NCI-H187 (cell line): ENCODE data around the gene OBSCN.

Source experiments
- DNase-seq, 2 experiments: peaks; one replicate each; lab custom pipeline; 2025; lab: John Stamatoyannopoulos, UW

Gene OBSCN

DNA sequence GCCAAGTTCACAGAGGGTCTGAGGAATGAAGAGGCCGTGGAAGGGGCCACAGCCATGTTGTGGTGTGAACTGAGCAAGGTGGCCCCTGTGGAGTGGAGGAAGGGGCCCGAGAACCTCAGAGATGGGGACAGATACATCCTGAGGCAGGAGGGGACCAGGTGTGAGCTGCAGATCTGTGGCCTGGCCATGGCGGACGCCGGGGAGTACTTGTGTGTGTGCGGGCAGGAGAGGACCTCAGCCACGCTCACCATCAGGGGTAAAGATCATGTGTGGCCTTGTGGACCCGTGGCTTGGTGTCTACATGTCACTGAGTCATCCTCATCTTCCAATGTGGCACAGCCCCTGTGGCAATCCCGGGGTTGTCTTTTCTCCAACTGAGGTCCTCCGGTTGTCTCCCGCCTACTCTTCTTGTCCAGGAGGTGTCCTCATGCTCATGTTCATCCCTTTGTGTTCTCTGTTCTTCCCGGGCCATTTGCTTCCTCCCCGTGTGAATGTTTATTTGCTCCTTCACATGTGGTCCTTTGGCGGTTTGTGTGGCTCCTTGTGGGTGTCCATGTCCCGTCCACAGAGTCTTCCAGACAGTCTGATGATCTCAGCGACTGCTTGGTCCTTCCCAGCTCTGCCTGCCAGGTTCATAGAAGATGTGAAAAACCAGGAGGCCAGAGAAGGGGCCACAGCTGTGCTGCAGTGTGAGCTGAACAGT is 84.2 kb downstream of the OBSCN start:
- no peak for DNase-seq

DNA sequence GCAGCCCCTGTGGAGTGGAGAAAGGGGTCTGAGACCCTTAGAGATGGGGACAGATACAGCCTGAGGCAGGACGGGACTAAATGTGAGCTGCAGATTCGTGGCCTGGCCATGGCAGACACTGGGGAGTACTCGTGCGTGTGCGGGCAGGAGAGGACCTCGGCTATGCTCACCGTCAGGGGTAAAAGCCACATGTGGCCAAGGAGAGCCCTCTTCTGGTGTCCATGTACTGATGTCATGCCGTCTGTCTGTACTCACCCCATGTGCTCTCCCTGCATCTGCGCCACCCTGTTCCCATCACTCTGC is 84.7 kb downstream of the OBSCN start:
- DNase-seq, result no peak

DNA sequence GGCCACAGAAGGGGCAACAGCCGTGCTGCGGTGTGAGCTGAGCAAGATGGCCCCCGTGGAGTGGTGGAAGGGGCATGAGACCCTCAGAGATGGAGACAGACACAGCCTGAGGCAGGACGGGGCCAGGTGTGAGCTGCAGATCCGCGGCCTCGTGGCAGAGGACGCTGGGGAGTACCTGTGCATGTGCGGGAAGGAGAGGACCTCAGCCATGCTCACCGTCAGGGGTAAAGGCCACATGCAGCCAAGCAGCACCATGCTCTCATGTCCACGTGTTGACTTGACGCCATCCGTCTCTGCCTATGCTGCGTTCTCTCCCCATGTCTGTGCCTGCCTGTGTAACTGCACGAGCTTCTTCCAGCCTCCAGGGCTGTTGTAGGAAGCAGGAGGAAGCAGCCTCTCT is 85.5 kb downstream of the OBSCN start:
- no peak for DNase-seq

DNA sequence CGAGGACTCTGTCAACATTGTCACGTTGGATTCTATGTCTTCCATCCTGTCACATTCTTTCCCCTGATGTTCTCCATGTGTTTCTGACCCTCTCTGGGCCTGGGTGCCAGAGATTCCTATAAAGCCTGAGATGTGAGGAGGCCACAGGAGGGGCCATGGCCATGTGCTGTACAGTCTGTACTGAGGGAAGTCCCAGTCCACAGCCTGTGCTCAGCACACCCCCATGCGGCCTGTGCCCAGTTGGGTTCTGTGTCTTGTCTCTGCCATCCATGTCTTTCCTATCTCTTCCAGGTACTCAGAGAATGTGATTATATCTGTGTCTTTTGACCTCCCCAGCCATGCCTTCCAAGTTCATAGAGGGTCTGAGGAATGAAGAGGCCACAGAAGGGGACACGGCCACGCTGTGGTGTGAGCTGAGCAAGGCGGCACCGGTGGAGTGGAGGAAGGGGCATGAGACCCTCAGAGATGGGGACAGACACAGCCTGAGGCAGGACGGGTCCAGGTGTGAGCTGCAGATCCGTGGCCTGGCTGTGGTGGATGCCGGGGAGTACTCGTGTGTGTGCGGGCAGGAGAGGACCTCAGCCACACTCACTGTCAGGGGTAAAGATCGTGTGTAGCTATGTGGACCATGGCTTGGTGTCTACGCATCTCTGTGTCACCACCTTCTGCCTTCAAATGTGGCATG is 86.1 kb downstream of the OBSCN start:
- no peak for DNase-seq

DNA sequence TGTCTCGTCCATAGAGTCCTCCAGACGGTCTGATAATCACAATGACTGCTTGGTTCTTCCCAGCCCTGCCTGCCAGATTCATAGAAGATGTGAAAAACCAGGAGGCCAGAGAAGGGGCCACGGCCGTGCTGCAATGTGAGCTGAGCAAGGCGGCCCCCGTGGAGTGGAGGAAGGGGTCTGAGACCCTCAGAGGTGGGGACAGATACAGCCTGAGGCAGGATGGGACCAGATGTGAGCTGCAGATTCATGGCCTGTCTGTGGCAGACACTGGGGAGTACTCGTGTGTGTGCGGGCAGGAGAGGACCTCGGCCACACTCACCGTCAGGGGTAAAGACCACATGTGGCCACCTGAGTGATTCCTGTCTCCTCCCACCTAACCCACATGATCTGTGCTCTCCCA is 86.9 kb downstream of the OBSCN start:
- DNase-seq, result no peak

DNA sequence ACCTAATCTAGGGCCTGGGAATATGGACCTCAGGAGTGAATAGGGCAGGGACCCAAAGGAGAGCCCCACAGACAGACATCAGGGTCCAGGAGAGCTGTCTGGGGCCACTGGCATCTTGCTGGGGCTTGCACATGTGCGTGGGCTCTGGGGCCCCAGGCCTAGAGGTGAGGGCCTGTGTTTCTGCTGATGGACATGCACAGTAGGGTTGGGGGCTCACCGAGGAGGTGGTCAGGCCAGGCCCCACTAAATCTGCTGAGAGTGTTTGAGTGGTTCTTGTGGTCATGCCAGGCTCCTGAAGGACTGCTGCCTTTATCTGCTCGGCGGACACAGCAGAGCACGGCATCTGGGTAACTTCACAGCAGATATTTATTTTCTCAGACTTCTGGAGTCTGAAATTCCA is 87.4 kb downstream of the OBSCN start:
- DNase-seq, result no peak

DNA sequence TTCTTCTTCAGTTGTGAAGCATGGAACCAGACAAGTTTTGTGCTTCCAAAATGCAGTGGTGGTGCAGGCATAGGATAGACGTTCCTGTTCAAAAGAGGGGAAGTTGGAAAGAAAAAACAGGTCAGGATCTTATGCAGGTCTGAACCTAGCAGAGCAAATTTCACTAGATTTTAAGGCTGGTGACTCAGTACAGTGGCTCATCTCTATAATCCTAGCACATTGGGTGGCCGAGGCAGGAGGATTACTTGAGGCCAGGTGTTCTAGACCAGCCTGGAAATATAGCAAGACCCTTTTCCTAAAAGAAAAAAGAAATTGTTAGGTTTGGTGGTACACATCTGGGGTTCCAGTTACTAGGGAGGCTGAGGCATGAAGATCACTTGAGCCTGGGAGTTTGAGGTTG is 88.1 kb downstream of the OBSCN start:
- no peak for DNase-seq

DNA sequence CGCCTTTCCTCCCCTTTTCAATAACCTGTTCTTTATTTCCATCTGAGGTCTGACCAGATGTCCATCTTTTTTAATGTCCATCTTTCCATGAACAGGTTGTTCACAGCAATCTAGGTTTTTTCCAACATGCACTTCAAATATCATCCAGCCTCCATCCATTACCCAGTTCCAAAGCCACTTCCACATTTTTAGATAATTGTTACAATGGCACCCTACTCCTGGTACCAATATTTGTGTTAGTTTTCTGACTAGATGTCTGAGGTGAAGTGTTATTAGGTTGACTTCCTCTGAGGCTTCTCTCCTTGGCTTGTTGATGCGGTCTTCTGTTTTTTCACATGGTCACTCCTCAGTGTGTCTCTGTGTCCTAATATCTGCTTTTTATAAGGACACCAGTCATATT is 89.4 kb downstream of the OBSCN start:
- no peak for DNase-seq

DNA sequence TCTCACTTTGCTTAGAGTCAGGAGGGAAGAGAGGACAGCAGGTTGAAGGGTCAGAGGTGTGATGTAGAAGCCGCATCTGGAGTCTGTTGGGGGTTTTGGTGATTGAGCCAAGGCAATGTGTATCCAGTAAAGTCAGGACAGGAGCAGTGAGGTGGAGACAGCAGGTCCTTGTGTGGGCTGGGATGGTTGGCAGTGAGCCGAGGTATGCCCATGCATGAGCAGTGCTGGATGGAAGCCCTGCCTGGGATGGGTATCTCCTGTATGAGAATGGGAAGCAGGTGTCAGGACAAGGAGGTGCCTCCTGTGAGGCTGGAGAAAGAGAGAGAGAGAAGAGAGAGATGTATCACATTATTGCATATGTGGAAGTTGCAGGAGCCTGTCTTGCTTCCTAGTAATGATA is 90.0 kb downstream of the OBSCN start:
- no peak for DNase-seq

DNA sequence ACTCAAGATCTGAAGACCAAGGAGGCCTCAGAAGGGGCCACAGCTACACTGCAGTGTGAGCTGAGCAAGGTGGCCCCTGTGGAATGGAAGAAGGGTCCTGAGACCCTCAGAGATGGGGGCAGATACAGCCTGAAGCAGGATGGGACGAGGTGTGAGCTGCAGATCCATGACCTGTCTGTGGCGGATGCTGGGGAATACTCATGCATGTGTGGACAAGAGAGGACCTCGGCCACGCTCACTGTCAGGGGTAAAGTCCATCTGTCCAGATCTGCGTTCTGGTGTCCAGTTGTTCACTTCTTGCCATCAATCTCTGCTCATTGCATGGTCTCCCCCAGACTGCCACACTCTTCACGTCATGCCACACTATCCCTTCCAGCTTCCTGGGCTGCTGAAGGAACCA is 90.6 kb downstream of the OBSCN start:
- DNase-seq, result no peak

DNA sequence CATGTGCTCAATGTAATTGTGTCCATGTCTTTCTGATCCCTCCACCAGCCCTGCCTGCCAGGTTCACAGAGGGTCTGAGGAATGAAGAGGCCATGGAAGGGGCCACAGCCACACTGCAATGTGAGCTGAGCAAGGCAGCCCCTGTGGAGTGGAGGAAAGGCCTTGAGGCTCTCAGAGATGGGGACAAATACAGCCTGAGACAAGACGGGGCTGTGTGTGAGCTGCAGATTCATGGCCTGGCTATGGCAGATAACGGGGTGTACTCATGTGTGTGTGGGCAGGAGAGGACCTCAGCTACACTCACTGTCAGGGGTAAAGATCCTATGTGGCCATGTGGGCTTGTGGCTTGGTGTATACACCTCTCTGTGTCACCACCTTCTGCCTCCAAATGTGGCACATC is 91.4 kb downstream of the OBSCN start:
- no peak for DNase-seq

DNA sequence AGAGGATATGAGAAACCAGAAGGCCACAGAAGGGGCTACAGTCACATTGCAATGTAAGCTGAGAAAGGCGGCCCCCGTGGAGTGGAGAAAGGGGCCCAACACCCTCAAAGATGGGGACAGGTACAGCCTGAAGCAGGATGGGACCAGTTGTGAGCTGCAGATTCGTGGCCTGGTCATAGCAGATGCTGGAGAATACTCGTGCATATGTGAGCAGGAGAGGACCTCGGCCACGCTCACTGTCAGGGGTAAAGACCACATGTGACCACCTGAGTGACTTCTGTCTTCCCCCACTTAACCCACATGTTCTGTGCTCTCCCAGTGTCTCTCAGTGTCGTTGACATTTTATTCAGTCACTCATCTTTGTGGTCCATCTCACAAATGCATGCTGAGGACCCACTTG is 92.1 kb downstream of the OBSCN start:
- no peak for DNase-seq

DNA sequence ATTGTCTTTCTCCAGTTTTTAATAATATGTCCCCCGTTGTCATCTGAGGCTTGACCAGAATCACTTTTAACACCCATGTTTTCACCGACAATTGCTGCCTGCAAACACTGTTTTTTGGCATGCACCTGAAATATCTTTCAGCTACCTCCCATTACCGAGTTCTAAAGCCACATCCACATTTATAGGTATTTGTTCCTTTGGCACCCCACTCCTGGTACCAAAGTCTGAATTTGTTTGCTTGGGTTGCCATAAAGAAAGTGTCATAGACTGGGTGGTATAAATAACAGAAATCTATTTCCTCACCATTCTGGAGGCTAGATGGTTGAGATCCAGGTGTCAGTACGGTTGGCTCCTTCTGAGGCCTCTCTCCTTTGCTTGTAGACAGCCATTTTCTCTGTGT is 94.2 kb downstream of the OBSCN start:
- DNase-seq, result no peak

DNA sequence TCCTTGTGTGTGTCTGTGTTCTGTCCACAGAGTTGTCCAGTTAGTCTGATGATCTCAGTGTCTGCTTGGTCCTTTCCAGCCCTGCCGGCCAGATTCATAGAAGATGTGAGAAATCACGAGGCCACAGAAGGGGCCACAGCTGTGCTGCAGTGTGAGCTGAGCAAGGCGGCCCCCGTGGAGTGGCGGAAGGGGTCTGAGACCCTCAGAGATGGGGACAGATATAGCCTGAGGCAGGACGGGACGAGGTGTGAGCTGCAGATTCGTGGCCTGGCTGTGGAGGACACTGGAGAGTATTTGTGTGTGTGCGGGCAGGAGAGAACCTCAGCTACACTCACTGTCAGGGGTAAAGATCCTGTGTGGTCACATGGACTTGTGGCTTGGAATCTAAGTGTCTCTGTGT is 95.8 kb downstream of the OBSCN start:
- no peak for DNase-seq

DNA sequence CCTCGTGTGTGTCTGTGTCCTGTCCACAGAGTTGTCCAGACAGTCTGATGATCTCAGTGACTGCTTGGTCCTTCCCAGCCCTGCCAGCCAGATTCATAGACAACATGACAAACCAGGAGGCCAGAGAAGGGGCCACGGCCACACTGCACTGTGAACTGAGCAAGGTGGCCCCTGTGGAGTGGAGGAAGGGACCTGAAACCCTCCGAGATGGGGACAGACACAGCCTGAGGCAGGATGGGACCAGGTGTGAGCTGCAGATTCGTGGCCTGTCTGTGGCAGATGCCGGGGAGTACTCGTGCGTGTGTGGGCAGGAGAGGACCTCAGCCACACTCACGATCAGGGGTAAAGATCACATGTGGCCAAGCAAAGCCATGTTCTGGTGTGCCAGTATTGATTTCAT is 96.4 kb downstream of the OBSCN start:
- DNase-seq, result no peak

DNA sequence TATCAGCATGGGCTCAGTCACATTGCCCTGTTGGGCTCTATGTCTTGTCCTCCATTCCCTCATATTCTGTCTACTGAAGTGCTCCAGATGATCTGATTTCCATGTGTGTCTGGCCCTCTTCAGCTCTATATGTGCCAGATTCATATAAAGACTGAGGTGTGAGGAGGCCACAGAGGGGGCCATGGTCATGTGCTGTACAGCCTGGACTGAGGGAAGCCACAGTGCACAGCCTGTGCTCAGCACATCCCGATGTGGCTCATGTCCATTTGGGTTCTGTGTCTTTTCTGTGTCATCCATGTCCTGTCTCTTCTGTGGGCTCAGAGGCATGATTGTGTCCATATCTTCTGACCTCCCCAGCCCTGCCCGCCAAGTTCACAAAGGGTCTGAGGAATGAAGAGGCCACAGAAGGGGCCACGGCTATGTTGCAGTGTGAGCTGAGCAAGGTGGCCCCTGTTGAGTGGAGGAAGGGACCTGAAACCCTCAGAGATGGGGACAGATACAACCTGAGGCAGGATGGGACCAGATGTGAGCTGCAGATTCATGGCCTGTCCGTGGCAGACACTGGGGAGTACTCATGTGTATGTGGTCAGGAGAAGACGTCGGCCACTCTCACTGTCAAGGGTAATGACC is 97.0 kb downstream of the OBSCN start:
- no peak for DNase-seq

DNA sequence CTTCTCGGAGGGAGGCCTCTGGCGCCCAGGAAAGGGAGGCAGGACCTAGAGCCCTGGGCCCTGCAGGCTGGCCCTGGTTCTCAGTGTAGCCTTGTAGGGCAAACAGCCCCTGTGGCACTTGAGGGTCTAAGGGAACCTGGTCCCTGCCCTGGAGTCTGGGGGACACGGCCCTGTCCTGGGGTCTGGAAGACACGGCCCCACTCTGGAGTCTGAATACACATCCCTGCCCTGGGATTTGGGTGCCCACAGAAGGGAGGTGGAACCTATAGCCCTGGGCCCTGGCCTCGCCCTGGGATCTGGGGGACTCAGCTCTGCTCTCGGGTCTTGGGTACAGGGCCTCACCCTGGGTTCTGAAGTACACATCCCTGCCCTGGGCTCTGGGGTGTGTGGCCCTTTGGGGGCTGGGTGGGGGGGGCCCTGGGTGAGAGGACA is 97.9 kb downstream of the OBSCN start:
- no peak for DNase-seq

DNA sequence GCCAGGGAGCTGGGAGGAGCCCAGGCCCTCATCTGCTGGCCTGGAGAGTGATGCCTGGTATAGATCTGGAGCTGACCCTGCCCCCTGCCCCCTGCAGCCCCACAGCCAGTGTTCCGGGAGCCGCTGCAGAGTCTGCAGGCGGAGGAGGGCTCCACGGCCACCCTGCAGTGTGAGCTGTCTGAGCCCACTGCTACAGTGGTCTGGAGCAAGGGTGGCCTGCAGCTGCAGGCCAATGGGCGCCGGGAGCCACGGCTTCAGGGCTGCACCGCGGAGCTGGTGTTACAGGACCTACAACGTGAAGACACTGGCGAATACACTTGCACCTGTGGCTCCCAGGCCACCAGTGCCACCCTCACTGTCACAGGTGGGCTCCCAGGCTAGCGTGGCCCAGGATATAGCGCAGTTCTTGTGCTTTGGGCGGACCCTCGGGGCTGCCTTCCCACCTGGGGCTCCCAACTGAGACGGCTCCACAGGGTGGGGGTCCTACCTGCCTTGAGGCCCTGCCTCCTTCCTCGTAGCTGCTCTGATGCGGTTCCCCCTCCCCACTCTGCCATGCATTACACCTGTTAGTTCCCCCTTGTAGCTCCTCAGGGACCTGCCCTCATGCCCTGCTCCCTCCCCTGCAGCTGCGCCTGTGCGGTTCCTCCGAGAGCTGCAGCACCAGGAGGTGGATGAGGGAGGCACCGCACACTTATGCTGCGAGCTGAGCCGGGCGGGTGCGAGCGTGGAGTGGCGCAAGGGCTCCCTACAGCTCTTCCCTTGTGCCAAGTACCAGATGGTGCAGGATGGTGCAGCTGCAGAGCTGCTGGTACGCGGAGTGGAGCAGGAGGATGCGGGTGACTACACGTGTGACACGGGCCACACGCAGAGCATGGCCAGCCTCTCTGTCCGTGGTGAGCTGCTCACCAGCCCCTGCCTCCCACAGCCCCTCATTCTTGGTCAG is 98.7 kb downstream of the OBSCN start:
- DNase-seq, result no peak

DNA sequence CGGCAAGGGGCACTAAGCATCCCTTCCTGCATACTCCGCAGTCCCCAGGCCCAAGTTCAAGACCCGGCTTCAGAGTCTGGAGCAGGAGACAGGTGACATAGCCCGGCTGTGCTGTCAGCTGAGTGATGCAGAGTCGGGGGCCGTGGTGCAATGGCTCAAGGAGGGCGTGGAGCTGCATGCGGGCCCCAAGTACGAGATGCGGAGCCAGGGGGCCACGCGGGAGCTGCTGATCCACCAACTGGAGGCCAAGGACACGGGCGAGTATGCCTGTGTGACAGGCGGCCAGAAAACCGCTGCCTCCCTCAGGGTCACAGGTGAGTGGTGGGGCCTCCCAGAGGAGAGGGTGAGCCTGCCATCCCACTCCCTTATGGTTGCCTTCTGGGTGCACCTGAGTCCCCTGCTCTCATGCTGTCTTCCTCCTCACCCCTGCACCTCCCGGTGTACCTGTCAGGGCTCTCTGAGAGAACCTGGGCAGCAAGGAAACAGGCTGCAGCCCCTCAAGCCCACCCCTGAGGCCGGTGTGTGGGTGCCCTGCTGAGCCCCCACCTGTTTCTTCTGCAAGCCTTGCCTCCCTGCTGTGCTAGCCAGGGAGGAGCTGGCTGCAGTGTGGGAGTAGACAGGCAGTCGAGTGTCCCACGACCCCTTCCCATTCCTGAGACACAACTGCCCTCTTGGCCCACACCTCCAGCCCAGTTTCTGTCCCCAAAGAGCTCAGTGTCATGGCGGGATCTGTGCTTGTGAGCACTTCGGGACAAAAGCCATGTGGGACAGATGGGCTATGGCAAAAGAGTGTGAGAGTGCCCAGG is 99.6 kb downstream of the OBSCN start:
- DNase-seq, result no peak

DNA sequence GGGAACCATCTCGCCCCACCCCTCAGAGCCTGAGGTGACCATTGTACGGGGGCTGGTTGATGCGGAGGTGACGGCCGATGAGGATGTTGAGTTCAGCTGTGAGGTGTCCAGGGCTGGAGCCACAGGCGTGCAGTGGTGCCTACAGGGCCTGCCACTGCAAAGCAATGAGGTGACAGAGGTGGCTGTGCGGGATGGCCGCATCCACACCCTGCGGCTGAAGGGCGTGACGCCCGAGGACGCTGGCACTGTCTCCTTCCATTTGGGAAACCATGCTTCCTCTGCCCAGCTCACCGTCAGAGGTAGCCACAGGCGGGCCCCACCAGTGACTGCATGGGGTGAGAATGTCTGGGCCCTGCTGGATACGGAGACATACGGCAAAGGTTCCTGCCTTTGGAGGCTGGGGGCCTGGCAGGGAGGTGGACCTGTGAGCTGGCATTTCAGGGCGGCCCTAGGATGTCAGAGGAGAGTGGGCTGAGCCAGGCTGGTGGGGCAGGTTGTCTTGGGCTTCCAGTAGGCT is 100.3 kb downstream of the OBSCN start:
- no peak for DNase-seq

DNA sequence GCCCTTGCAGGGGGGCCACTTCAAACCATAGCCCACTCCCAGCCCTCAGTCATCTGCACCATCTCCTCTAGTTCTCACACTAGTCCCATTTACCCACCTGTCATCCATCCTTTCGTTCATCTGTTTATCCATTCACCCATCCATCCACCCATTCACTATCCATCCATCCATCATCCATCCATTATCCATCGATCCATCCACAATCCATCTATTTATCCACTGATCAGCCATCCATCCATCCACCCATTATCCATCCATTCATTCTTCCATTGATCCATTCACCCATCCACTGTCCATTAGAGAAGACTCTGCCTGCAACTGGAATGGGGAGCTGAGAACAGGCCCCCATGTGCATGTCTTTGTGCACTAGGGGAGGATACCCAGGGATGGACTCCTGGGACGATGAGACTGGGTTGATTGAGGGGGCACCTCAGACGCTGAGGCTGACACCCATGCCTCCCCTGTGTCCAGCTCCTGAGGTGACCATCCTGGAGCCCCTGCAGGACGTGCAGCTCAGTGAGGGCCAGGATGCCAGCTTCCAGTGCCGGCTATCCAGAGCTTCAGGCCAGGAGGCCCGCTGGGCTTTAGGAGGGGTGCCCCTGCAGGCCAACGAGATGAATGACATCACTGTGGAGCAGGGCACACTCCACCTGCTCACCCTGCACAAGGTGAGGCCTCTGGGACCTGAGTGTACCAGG is 100.9 kb downstream of the OBSCN start:
- DNase-seq, result no peak
